Renal cortex interstitium (tissue), 15 donors: ENCODE measurements around the gene MRPL28. TPM values are rescaled to one million over a fixed set of nuclear protein-coding genes. Genes with fewer than 3 reads are reported as not detected.
"Not testable (repeated sequence)": the region's sequence is repeated elsewhere in the genome, so short reads cannot be mapped to it uniquely, and the experiment has no call there.

Source experiments
- DNase-seq, 11 donors: peaks; one replicate each; pipeline ENCODE4 v3.0.0-alpha.2; 2013; ENCODE audit warnings: low read depth in 9 of 11, low spot score in 4 of 11; ENCODE audit errors: extremely low read depth in 1 of 11
- long read RNA-seq, 16 experiments: transcript quantifications; one replicate each; lab custom pipeline, GENCODE V29; 2026
- polyA plus RNA-seq, 3 donors: library from polyadenylated mRNA; unstranded; fragments of 120-200 nt; gene quantifications; one replicate each; pipeline ENCODE4 v1.2.1, GENCODE V29; 2013; ENCODE audit not compliant: insufficient read length in 3 of 3

MRPL28 gene
- 10 to 100 TPM; 55.3 to 90.5 (median 65.3) TPM for polyA plus RNA-seq
- long read RNA-seq, donor 1, transcript MRPL28-201 (6 exons, 1,098 nt): major isoform, 13 of 26 reads
- long read RNA-seq, donor 1, partial matches to known transcripts: 9 of 26 reads
- long read RNA-seq, donor 1, other reads (novel, unspliced or antisense): 0 of 26 reads
- long read RNA-seq, donor 2, transcript MRPL28-201 (6 exons, 1,098 nt): major isoform, 18 of 32 reads
- long read RNA-seq, donor 2, partial matches to known transcripts: 12 of 32 reads
- long read RNA-seq, donor 2, other reads (novel, unspliced or antisense): 0 of 32 reads
- long read RNA-seq, donor 3, transcript MRPL28-201 (6 exons, 1,098 nt): major isoform, 26 of 50 reads
- long read RNA-seq, donor 3, partial matches to known transcripts: 19 of 50 reads
- long read RNA-seq, donor 3, other reads (novel, unspliced or antisense): 0 of 50 reads
- long read RNA-seq, donor 4, transcript MRPL28-201 (6 exons, 1,098 nt): major isoform, 19 of 33 reads
- long read RNA-seq, donor 4, partial matches to known transcripts: 11 of 33 reads
- long read RNA-seq, donor 4, other reads (novel, unspliced or antisense): 0 of 33 reads
- long read RNA-seq, donor 5: 0 reads
- long read RNA-seq, donor 6, transcript MRPL28-201 (6 exons, 1,098 nt): major isoform, 14 of 25 reads
- long read RNA-seq, donor 6, partial matches to known transcripts: 10 of 25 reads
- long read RNA-seq, donor 6, other reads (novel, unspliced or antisense): 0 of 25 reads
- long read RNA-seq, donor 7, transcript MRPL28-201 (6 exons, 1,098 nt): major isoform, 26 of 42 reads
- long read RNA-seq, donor 7, partial matches to known transcripts: 13 of 42 reads
- long read RNA-seq, donor 7, other reads (novel, unspliced or antisense): 0 of 42 reads
- long read RNA-seq, donor 8: 0 reads
- long read RNA-seq, donor 9, transcript MRPL28-201 (6 exons, 1,098 nt): major isoform, 23 of 38 reads
- long read RNA-seq, donor 9, partial matches to known transcripts: 13 of 38 reads
- long read RNA-seq, donor 9, other reads (novel, unspliced or antisense): 0 of 38 reads
- long read RNA-seq, donor 10, transcript MRPL28-201 (6 exons, 1,098 nt): major isoform, 21 of 38 reads
- long read RNA-seq, donor 10, partial matches to known transcripts: 13 of 38 reads
- long read RNA-seq, donor 10, other reads (novel, unspliced or antisense): 0 of 38 reads
- long read RNA-seq, donor 11, transcript MRPL28-201 (6 exons, 1,098 nt): major isoform, 14 of 29 reads
- long read RNA-seq, donor 11, partial matches to known transcripts: 12 of 29 reads
- long read RNA-seq, donor 11, other reads (novel, unspliced or antisense): 0 of 29 reads
- long read RNA-seq, donor 12, transcript MRPL28-201 (6 exons, 1,098 nt): major isoform, 8 of 20 reads
- long read RNA-seq, donor 12, partial matches to known transcripts: 12 of 20 reads
- long read RNA-seq, donor 12, other reads (novel, unspliced or antisense): 0 of 20 reads
- long read RNA-seq, donor 13: 0 reads
- long read RNA-seq, donor 14, transcript MRPL28-201 (6 exons, 1,098 nt): major isoform, 16 of 33 reads
- long read RNA-seq, donor 14, partial matches to known transcripts: 14 of 33 reads
- long read RNA-seq, donor 14, other reads (novel, unspliced or antisense): 0 of 33 reads
- long read RNA-seq, donor 15, transcript MRPL28-201 (6 exons, 1,098 nt): major isoform, 12 of 22 reads
- long read RNA-seq, donor 15, partial matches to known transcripts: 9 of 22 reads
- long read RNA-seq, donor 15, other reads (novel, unspliced or antisense): 0 of 22 reads
- long read RNA-seq, donor 16, transcript MRPL28-201 (6 exons, 1,098 nt): major isoform, 65 of 121 reads
- long read RNA-seq, donor 16, transcript MRPL28-202 (6 exons, 865 nt): minor isoform, 8 of 121 reads
- long read RNA-seq, donor 16, partial matches to known transcripts: 42 of 121 reads
- long read RNA-seq, donor 16, other reads (novel, unspliced or antisense): 0 of 121 reads

GRCh38 chr16:370443-370842, at the start of gene MRPL28:
Gene MRPL28 (minus strand): TSS chr16:370538. CDS start chr16:370218, 320 bp downstream.
- peak; percentile 83 to 93 (median 89) for DNase-seq

- not testable (repeated sequence) for DNase-seq
Observed at GRCh38 chr16:415170-415498, 44.8 kb upstream of the MRPL28 start.

- no peak for DNase-seq
Observed at GRCh38 chr16:414395-415169, 44.2 kb upstream of the MRPL28 start.

DNA sequence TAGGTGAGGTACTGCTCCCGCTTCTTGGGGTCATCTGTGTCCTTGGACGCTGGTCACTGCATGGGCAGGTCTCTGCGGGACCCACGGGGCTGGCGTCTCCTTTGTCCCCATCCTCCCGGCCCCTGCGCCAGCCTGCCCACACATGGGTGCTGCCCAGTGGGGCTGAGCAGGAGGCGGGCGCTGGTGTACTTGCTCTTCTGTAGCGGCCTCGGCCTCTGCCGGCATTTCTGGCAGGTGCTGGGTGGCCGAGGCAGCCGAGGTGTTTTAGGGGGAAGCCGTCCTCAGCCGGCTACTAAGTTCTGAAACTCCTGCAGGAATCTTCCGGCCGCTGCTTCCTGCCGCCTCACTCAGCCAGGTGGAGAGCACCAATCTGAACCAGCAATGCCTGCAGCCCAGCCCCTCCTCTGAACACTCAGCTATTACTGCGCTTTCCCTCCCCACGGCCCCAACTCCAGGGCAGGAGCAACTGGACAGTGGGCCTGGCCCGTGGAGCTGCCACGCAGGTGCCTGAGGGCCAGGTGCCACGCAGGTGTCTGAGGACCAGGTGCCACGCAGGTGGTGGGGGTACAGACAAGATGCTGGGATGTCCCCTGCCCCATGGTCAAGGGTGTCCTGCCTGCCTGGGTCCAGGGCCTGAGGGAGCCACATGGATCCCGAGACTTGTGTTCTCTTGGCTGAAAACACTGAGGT, 41.4 kb upstream of the MRPL28 start:
- DNase-seq: no peak

- no peak for DNase-seq
Observed at GRCh38 chr16:410516-411178, 40.3 kb upstream of the MRPL28 start.

GRCh38 chr16:407253-407652, 36.9 kb upstream of the MRPL28 start:
- DNase-seq: no peak

DNA sequence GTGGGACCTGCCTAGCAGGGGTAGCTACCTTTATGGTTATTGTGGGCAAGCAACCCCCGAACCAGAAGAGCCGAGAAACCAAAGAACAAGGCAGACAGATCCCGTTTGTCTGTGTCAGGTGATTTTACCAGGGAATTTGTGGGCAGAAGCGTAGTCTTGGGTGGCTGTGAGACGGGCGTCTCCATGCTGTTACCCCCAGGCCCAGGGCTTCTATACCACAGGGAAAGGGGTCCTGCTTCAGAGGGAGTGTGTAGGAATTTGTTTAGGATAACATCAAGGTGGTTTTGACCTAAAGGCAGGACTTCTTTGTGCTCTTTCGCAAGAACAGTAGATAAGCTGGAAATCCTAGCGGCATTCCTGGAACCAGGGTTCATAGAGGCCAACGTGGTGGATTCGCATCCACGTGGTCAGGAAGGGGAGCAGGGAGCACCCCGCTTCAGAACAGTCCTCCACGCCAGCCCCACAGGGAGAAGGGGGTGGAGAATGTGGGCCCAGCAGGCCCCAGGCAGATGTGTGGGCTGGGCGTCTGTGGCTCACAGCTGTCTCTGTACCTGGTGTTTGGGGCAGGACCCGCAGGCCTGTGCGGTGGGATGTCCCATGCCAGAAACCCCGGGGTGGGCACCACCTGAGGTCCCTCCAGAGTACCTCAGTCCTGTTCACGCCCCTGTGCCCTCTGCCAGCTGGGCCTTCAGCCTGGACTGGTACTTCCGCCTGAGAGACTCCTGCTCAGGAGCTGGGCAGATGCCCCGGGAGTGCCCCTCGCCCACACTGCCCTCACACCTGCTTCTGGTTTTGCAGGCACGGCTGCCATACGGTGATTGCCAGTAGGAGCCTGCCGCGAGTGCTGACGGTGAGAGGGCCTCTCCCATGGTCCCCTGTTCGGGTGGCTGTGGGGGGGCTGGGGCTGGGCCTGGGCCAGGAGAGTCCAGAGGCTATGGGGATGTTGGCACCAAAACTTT, 35.5 kb upstream of the MRPL28 start:
- DNase-seq: no peak

DNA sequence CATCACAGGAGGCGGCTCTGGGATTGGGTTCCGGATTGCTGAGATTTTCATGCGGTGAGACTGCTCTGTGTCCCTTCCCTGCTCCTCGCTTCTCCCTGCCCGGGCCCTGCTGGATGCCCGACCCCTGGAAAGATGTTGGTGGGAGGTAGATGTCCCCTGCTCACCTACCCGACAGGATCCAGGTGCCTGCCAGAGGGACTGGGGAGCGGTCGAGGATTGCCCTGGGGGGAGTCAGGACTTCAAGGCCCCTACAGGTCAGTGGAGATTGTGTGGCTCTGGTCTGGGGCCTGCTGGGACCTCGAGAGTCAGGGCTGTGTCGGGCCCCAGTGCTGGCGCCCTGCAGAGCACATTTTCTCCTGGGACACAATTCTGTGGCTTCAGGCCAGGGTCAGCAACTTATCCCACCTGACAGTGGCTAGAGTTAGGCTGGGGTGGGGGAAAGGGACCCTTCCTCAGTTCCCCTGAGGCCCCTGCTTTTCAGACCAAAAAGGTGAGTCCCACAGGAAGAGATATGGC, 34.7 kb upstream of the MRPL28 start:
- no peak for DNase-seq

DNA sequence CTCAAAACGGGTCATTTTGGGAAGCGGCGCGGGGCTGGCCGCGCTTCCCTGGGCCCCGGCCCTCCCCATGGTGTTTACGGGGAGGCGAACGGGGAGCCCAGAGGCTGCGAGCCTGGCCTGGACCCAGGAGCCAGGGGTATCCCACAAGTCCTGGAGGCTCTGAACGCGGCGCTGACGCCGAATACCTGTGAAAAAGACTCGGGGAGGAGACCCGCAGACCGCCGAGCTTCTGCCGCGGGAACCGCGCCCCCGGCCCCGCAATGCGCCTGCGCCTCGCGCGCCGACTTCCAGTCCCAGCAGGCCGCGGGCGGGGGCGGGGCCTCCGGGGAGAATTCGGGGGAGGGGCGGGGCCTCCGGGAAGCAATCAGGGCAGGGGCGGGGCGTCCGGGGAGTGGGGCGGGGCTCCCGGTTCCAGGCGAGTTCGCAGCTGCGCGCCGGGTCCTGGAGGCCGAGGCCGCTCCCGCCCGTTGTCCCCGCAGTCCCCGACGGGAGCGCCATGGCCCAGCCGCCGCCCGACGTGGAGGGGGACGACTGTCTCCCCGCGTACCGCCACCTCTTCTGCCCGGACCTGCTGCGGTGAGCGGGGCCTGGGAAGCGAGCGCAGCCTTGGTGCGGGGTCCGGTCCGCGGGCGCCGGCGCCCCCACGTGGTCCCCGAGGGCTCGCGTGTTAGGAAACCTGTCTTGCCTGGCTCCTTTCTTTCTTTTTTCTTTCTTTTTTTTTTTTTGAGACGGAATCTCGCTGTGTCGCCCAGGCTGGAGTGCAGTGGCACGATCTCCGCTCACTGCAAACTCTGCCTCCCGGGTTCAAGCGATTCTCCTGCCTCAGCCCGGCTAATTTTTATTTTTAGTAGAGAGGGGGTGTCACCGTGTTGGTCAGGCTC, 31.4 kb upstream of the MRPL28 start, which contains the start of gene DECR2:
DECR2 (plus strand) TSS at position 418 of the 881 bp plus-strand sequence; CDS start at position 497, 79 bp downstream.
- peak in 10 of 11 donors; percentile 74 to 94 (median 90) for DNase-seq

GRCh38 chr16:400061-400591, 29.8 kb upstream of the MRPL28 start:
- no peak for DNase-seq

GRCh38 chr16:399340-400019, 29.1 kb upstream of the MRPL28 start:
- DNase-seq: no peak

DNA sequence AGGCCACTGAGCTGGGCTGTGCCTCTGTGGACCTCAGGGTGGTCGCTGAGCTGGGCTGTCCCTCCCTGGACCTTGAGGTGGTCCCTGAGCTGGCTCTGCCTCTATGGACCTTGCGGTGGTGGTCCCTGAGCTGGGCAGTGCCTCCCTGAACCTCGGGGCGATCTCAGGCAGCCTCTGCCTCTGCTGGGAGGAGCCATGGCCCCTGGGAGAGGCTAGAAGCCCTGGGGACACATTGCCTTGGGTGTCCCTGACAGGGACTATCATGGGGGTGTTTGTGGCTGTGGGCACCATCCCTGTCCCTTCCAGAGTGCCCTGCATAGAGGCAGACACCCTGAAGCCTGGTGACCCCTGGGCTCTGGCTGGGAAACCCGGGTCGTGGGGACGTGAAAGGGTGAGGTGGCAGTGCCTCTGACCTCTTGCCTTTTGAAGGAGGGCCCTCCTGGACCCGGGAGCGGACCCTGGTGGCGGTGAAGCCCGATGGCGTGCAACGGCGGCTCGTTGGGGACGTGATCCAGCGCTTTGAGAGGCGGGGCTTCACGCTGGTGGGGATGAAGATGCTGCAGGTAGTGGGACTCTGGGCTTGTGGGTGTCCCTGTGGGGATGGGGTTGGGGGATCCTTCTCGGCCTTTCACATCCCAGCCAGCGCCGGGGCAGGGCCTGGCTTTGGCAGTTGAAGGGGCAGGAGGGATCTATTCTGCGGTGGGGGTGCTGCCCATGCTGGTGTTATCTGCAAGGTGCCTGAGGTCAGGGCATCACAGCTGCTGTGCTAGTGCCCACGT, 28.4 kb upstream of the MRPL28 start:
- no peak for DNase-seq
